ENCODE results near the gene AMIGO3. TPM values are rescaled to one million over a fixed set of nuclear protein-coding genes. Genes with fewer than 3 reads are reported as not detected.
A peak's percentile ranks its signal among the peaks of the same experiment; 100 is the strongest.

Gene AMIGO3
- total RNA-seq, 4 donors from 2014 or later, result 0.27 to 0.31 TPM; not detected in 2

GRCh38 chr3:49706456-49707112 lies 12.9 kb downstream of the AMIGO3 start:
- H3K4me3 ChIP-seq, result no peak overlapping the region
- peaks cover 0 to 6% (median 0%) of the 10 kb centered on the region in 3 donors for H3K4me1 ChIP-seq
- TF ChIP-seq POLR2A (IDR thresholded peaks at IDR 0.05), result no peak
- ATAC-seq, result no peak
- no peak overlapping the region for H3K27ac ChIP-seq
- WGBS, 2 donors (ENCODE audit: low coverage in 1 of 2), result 60 to 86% methylated on average over 1 to 3 of the region's 9 CpGs
- peaks cover 0 to 81% of the 10 kb centered on the region in 2 donors for H3K36me3 ChIP-seq
- H3K9me3 ChIP-seq, result no peaks in the 10 kb centered on the region
- no peaks in the 10 kb centered on the region for H3K27me3 ChIP-seq

GRCh38 chr3:49705390-49705960 lies 14.0 kb downstream of the AMIGO3 start:
- TF ChIP-seq EP300 (IDR thresholded peaks at IDR 0.05), result no peak
- no peak for TF ChIP-seq CTCF (IDR thresholded peaks at IDR 0.05)
- no peaks in the 10 kb centered on the region for H3K27me3 ChIP-seq
- no peaks in the 10 kb centered on the region for H3K9me3 ChIP-seq
- no peak for ATAC-seq
- peaks cover 0 to 81% of the 10 kb centered on the region in 2 donors for H3K36me3 ChIP-seq
- H3K4me3 ChIP-seq, result no peak overlapping the region
- peaks cover 0 to 6% (median 0%) of the 10 kb centered on the region in 3 donors for H3K4me1 ChIP-seq
- WGBS, 2 donors (ENCODE audit: low coverage in 1 of 2), result no CpG with 5 or more reads among the region's 17 CpGs
- no peak overlapping the region for H3K27ac ChIP-seq

- no peak overlapping the region for H3K27ac ChIP-seq
- H3K36me3 ChIP-seq, result peaks cover 0 to 87% of the 10 kb centered on the region in 2 donors
- H3K9me3 ChIP-seq, result no peaks in the 10 kb centered on the region
- peaks cover 0 to 6% (median 0%) of the 10 kb centered on the region in 3 donors for H3K4me1 ChIP-seq
- no peaks in the 10 kb centered on the region for H3K27me3 ChIP-seq
- WGBS, 2 donors (ENCODE audit: low coverage in 1 of 2), result 100% methylated on average over 1 of the region's 8 CpGs; no CpG with 5 or more reads in 1 of the 2 donors
- TF ChIP-seq CTCF (IDR thresholded peaks at IDR 0.05), result no peak
- TF ChIP-seq EP300 (IDR thresholded peaks at IDR 0.05), result no peak
- no peak for TF ChIP-seq POLR2A (IDR thresholded peaks at IDR 0.05)
- TF ChIP-seq POLR2AphosphoS5 (IDR thresholded peaks at IDR 0.05), result no peak
- H3K4me3 ChIP-seq, result no peak overlapping the region
- ATAC-seq, result no peak
Measured at GRCh38 chr3:49704629-49705028, 14.9 kb downstream of the AMIGO3 start.

GRCh38 chr3:49703956-49704355 lies 15.5 kb downstream of the AMIGO3 start:
- TF ChIP-seq EP300 (IDR thresholded peaks at IDR 0.05) (no peak), POLR2A (IDR thresholded peaks at IDR 0.05) (no peak), CTCF (IDR thresholded peaks at IDR 0.05) (no peak), POLR2AphosphoS5 (IDR thresholded peaks at IDR 0.05) (no peak)
- H3K4me1 ChIP-seq, result peaks cover 0 to 6% (median 0%) of the 10 kb centered on the region in 3 donors
- H3K27ac ChIP-seq, result no peak overlapping the region
- no peaks in the 10 kb centered on the region for H3K9me3 ChIP-seq
- no peaks in the 10 kb centered on the region for H3K27me3 ChIP-seq
- ATAC-seq, result no peak
- WGBS, 2 donors (ENCODE audit: low coverage in 1 of 2), result 82% methylated on average over 7 of the region's 7 CpGs; no CpG with 5 or more reads in 1 of the 2 donors
- H3K4me3 ChIP-seq, result no peak overlapping the region
- peaks cover 0 to 94% of the 10 kb centered on the region in 2 donors for H3K36me3 ChIP-seq

GRCh38 chr3:49703443-49703927 lies 16.0 kb downstream of the AMIGO3 start:
- H3K27ac ChIP-seq, result no peak overlapping the region
- peaks cover 0 to 99% of the 10 kb centered on the region in 2 donors for H3K36me3 ChIP-seq
- no peak for TF ChIP-seq POLR2AphosphoS5 (IDR thresholded peaks at IDR 0.05)
- peak in 3 of 4 experiments; percentile 73 to 85 (median 80) for TF ChIP-seq CTCF (IDR thresholded peaks at IDR 0.05)
- TF ChIP-seq POLR2A (IDR thresholded peaks at IDR 0.05), result no peak
- TF ChIP-seq EP300 (IDR thresholded peaks at IDR 0.05), result no peak
- WGBS, 2 donors (ENCODE audit: low coverage in 1 of 2), result 72% methylated on average over 5 of the region's 14 CpGs; no CpG with 5 or more reads in 1 of the 2 donors
- H3K4me3 ChIP-seq, result no peak overlapping the region
- H3K9me3 ChIP-seq, result no peaks in the 10 kb centered on the region
- no peaks in the 10 kb centered on the region for H3K27me3 ChIP-seq
- peaks cover 0 to 6% (median 0%) of the 10 kb centered on the region in 3 donors for H3K4me1 ChIP-seq
- ATAC-seq, result peak; percentile 82

Measured in gastroesophageal sphincter (tissue), 4 donors.